GM13976 (cell line): ENCODE data around the gene SNCB.
A peak's percentile ranks its signal among the peaks of the same experiment; 100 is the strongest.

Source experiments
- DNase-seq: peaks from one replicate; pipeline ENCODE4 v3.0.0; 2012; ENCODE audit warnings: low spot score
- in situ Hi-C: fragments of 300-500 bp; cut with MboI; formaldehyde crosslinking; loops from one replicate; pipeline ENCODE4 v1.12.0; 2022; ENCODE audit warnings: low sequenced_read_pairs, mixed read lengths, inconsistent platforms; ENCODE audit not compliant: unreplicated experiment
- TF ChIP-seq, protein P1 (sequence below): IDR thresholded peaks from 2 replicates; pipeline ENCODE4 v1.5.1; 2012; ENCODE audit warnings: borderline replicate concordance, mild to moderate bottlenecking; ENCODE audit not compliant: insufficient read depth; ENCODE audit errors: extremely low read depth, missing control alignments, control extremely low read depth

The SNCB gene

DNA sequence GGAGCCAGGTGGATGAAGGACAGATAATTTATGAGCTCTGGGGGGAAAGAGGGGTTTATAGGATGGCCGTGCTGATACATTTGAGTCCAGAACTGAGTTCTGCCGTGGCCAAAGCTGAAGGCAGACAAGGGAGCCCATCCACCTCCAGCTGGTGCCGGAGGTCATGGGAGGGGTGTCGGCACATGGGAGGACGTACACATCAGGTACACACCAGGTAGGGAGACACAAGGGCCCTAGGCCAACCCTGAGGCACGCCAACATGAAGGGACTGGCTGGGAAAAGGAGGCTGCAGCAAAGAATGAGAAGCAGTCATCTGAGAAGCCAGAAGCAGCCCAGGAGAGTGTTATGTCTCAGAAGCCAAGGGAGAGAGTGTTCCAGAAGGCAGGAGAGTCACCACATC, 18.3 kb downstream of the SNCB start:
- TF ChIP-seq, protein P1, sequence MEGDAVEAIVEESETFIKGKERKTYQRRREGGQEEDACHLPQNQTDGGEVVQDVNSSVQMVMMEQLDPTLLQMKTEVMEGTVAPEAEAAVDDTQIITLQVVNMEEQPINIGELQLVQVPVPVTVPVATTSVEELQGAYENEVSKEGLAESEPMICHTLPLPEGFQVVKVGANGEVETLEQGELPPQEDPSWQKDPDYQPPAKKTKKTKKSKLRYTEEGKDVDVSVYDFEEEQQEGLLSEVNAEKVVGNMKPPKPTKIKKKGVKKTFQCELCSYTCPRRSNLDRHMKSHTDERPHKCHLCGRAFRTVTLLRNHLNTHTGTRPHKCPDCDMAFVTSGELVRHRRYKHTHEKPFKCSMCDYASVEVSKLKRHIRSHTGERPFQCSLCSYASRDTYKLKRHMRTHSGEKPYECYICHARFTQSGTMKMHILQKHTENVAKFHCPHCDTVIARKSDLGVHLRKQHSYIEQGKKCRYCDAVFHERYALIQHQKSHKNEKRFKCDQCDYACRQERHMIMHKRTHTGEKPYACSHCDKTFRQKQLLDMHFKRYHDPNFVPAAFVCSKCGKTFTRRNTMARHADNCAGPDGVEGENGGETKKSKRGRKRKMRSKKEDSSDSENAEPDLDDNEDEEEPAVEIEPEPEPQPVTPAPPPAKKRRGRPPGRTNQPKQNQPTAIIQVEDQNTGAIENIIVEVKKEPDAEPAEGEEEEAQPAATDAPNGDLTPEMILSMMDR = no peak
- DNase-seq = no peak
- in situ Hi-C loops = no loop called here

DNA sequence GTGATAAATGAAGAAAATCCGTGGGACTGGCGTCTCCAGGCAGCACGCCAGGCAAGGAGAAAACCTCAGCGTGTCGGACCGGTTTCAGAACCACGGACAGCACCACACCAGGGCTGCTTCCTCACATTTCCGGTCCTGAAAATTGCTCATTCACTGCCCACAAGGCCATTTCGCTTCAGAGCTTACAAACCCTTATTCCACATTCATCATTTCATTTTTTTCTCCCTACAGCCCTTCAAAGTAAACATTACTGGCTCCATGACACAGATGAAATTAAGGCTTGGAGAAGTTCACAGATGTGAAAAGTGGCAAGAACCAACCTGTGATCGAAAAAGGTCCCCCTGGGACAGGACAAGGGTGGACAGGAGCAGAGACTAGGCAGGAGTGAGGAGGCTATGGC, 18.9 kb downstream of the SNCB start:
- in situ Hi-C loops = no loop called here
- TF ChIP-seq, protein P1 = no peak
- no peak for DNase-seq

DNA sequence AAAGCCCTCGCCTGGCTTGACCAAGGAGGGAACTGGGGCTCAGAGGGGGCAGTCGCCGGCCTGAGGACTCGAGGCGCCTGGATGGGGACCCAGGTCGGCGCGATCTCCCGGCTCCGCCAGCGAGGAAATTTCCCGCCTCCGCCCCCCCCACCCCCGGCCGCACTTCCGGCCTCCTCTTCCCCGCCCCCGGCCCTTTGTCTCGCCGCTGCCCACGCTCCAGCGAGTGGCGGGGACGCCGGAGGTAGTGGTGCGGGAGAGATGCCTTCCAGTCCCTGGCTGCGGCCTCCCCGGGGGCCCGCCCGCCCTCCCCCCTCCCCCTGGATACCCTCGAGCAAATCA, 19.9 kb downstream of the SNCB start:
- DNase-seq = no peak
- in situ Hi-C loops = no loop called here
- TF ChIP-seq, protein P1 = no peak

DNA sequence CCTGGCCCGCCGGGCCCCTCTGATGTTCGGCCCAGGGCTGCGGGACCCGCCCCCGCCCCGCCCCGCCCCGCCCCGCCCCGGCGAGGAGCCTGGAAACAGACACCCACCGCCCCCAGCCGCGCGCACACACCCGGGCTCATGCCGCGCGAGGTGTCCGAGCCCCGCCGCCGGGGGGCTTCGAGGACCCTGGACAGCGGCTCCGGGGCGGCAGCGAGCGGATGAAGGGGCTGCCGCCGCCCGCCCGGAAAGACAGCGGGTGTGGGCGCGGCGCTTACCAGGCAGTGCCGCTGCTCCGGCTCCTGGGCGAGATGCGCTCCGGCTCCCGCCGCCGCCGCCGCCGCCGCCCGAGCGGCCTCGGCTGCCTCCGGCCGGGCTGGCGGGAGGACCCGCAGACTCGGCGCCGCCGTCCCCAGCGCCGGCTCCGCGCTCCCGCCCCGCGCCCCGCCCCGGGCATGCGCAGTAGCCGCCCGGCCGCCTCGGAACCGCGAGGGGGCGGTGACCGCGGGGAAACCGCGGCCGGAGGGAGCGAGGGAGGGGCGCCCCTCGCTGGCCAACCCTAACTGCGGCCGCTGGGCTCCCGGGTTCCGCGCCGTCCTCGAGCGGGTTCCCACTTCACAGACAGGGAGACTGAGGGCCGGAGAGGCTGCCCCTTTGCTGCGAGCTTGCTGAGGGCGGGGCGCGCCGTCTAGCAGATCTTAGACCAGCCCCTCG, 20.5 kb downstream of the SNCB start, which contains the start of gene GPRIN1:
TSS of gene GPRIN1 (minus strand) at position 433 of the 711 bp plus-strand sequence. CDS start 10,322 bp downstream, outside the sequence.
- peak; percentile 97 for DNase-seq
- in situ Hi-C loops = no loop called here
- TF ChIP-seq, protein P1 = peak; percentile 39

DNA sequence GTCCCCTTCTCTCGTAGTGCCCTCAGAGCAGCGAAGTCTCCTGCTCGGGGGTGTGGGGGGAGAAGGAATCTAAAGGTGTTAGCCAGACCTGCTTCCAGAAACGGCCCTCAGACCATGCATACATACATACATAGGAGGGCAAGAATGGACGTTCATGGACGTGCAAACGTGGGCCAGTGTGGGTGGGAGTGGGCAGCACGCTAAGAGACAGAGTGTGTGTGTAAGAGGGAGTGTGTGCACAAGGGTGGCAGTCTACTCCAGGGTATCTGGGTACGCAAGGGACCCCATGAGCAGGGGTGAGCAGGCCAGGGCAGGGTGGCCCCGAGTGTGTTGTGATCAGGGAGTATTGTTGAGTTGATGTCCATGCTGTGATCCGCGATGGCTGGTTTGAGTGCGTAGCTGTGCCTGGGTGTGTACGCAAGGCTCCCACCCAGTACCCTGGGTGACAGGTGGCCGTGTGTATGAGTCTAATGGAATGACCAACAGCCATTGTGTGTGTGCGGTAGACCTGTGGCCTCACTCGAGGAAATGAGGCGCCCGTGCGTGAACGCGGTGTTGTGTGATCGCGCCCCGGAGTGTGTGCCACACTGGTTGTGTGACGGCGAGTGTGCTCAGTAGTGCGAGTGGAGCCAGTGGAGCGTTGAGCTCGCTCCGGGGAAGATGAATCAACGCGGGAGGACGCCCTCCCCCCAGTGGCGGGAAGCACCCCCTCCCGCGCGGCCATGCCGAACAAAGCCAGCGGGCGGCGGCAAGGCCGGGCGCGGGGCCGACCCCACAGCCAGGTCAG, 21.2 kb downstream of the SNCB start:
- in situ Hi-C loops = no loop called here
- no peak for DNase-seq
- TF ChIP-seq, protein P1 = no peak

DNA sequence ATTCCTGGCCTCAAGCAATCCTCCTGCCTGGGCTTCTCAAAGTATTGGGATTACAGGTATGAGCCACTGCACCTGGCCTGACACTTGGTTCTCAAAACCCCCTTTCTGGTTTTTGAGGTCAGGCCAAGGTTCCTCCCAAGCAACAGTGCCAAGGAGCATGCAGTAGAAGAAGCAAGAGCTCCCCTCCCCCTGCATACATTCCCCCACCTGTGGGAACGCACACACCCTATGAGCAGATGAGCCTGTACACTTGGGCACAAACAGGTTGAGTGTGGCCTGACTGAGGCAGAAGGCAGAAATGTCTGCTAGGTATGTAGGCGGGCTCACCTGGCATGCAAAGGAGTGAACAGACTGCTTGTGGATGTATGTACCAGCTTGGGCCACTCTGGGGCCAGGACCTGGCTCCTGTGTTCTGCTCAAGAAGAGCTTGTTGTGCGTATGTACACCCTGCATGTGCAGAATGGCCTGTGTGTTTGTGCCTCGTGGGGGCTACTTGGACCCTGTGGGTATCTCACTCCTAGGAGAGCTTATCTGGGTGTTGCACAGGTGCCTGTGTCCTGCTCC, 22.1 kb downstream of the SNCB start:
- no peak for DNase-seq
- in situ Hi-C loops = no loop called here
- TF ChIP-seq, protein P1 = no peak
